HEK293 (cell line): ENCODE measurements around the gene CALHM3.

Experiments
- CTCF ChIA-PET: fragments of 350-600 bp; formaldehyde crosslinking; extraction: SDS; loops from one replicate; lab custom pipeline; 2021; ENCODE audit warnings: antibody characterized with exemption; lab: Yijun Ruan, JAX
- POLR2A ChIA-PET: fragments of 300-600 bp; formaldehyde crosslinking; extraction: SDS; loops from one replicate; lab custom pipeline; 2020; ENCODE audit warnings: antibody characterized with exemption, inconsistent platforms; lab: Yijun Ruan, JAX
- H3K27ac ChIP-seq: fragments of 200-500 bp; sonication (Bioruptor generic); 2 replicates; pipeline ENCODE4 v1.5.1; 2014; ENCODE audit warnings: low read depth, low read length, control low read depth, inconsistent platforms; ENCODE audit errors: extremely low read depth
- H3K36me3 ChIP-seq, 2 experiments: fragments of 200-500 bp in 1 of 2; sonication (Bioruptor generic) in 1 of 2; 1 replicate in 1 of 2; 2 replicates in 1 of 2; pipeline ENCODE4 v1.5.1; 2014 to 2017; ENCODE audit warnings: inconsistent platforms in 2 of 2, low read length in 2 of 2; ENCODE audit not compliant: control insufficient read depth in 2 of 2, insufficient read depth in 1 of 2
- H3K4me1 ChIP-seq: fragments of 200-500 bp; sonication (Bioruptor generic); 2 replicates; pipeline ENCODE4 v1.5.1; 2014; ENCODE audit warnings: mild to moderate bottlenecking, low read length, inconsistent platforms; ENCODE audit not compliant: control insufficient read depth, insufficient read depth
- H3K4me3 ChIP-seq: 2 replicates; pipeline ENCODE4 v1.5.1; 2011; ENCODE audit warnings: low read depth, mild to moderate bottlenecking, control low read depth, low read length, moderate library complexity
- H3K9me3 ChIP-seq: fragments of 200-500 bp; sonication (Bioruptor generic); 2 replicates; pipeline ENCODE4 v1.5.1; 2014; ENCODE audit warnings: low read depth, low read length, inconsistent platforms; ENCODE audit not compliant: control insufficient read depth, insufficient read depth
- GFI1B ChIP-seq: fragments of 450-650 bp; formaldehyde crosslinking; IDR thresholded peaks from 2 replicates; pipeline ENCODE4 v1.5.1; 2016; ENCODE audit warnings: missing biosample characterization, missing genetic modification characterization
- GLI4 ChIP-seq: fragments of 450-650 bp; formaldehyde crosslinking; IDR thresholded peaks from 2 replicates; pipeline ENCODE4 v1.5.1; 2016; ENCODE audit warnings: missing biosample characterization, missing genetic modification characterization
- OSR2 ChIP-seq: fragments of 450-650 bp; formaldehyde crosslinking; IDR thresholded peaks from 2 replicates; pipeline ENCODE4 v1.5.1; 2016; ENCODE audit warnings: missing biosample characterization, missing genetic modification characterization
- PRDM1 ChIP-seq: fragments of 450-650 bp; formaldehyde crosslinking; IDR thresholded peaks from 2 replicates; pipeline ENCODE4; 2016; ENCODE audit warnings: missing biosample characterization, missing genetic modification characterization
- SP2 ChIP-seq: fragments of 450-650 bp; formaldehyde crosslinking; IDR thresholded peaks from 2 replicates; pipeline ENCODE4 v1.5.1; 2016; ENCODE audit warnings: missing biosample characterization, missing genetic modification characterization
- WT1 ChIP-seq: fragments of 450-650 bp; formaldehyde crosslinking; IDR thresholded peaks from 2 replicates; pipeline ENCODE4 v1.5.1; 2016; ENCODE audit warnings: missing biosample characterization, missing genetic modification characterization
- ZBTB20 ChIP-seq: fragments of 450-650 bp; formaldehyde crosslinking; IDR thresholded peaks from 2 replicates; pipeline ENCODE4 v1.5.1; 2016; ENCODE audit warnings: missing biosample characterization, missing genetic modification characterization
- ZFP69B ChIP-seq: fragments of 450-650 bp; formaldehyde crosslinking; IDR thresholded peaks from 2 replicates; pipeline ENCODE4 v1.5.1; 2016; ENCODE audit warnings: missing biosample characterization, missing genetic modification characterization
- ZIC2 ChIP-seq: fragments of 450-650 bp; formaldehyde crosslinking; IDR thresholded peaks from 2 replicates; pipeline ENCODE4 v1.5.1; 2016; ENCODE audit warnings: missing biosample characterization, missing genetic modification characterization
- ZNF112 ChIP-seq: fragments of 450-650 bp; formaldehyde crosslinking; IDR thresholded peaks from 2 replicates; pipeline ENCODE4 v1.5.0; 2017; ENCODE audit warnings: missing biosample characterization, missing genetic modification characterization
- ZNF157 ChIP-seq: fragments of 450-650 bp; formaldehyde crosslinking; IDR thresholded peaks from 2 replicates; pipeline ENCODE4 v1.5.1; 2016; ENCODE audit warnings: missing biosample characterization, missing genetic modification characterization
- ZNF184 ChIP-seq: fragments of 450-650 bp; IDR thresholded peaks from 2 replicates; pipeline ENCODE4 v1.5.1; 2018; ENCODE audit warnings: missing biosample characterization, mild to moderate bottlenecking, missing genetic modification characterization
- ZNF19 ChIP-seq: fragments of 450-650 bp; formaldehyde crosslinking; IDR thresholded peaks from 2 replicates; pipeline ENCODE4; 2016; ENCODE audit warnings: missing biosample characterization, missing genetic modification characterization, low read depth
- ZNF274 ChIP-seq, 2 experiments: fragments of 200-500 bp in 1 of 2; fragments of 450-650 bp in 1 of 2; sonication (Bioruptor generic) in 1 of 2; formaldehyde crosslinking in 1 of 2; IDR thresholded peaks; 2 replicates each; pipeline versions ENCODE4 v1.5.1 to v1.6.1; 2014 to 2016; ENCODE audit warnings: borderline replicate concordance in 1 of 2, inconsistent platforms in 1 of 2, low read length in 1 of 2, missing biosample characterization in 1 of 2, missing genetic modification characterization in 1 of 2
- ZNF311 ChIP-seq: fragments of 450-650 bp; formaldehyde crosslinking; IDR thresholded peaks from 2 replicates; pipeline ENCODE4 v1.5.1; 2017; ENCODE audit warnings: missing biosample characterization, missing genetic modification characterization, borderline replicate concordance
- ZNF341 ChIP-seq: fragments of 450-650 bp; formaldehyde crosslinking; IDR thresholded peaks from 2 replicates; pipeline ENCODE4; 2016; ENCODE audit warnings: low read depth, missing biosample characterization, missing genetic modification characterization
- ZNF544 ChIP-seq: fragments of 450-650 bp; formaldehyde crosslinking; IDR thresholded peaks from 2 replicates; pipeline ENCODE4 v1.5.0; 2017; ENCODE audit warnings: missing biosample characterization, missing genetic modification characterization
- ZNF549 ChIP-seq: fragments of 450-650 bp; IDR thresholded peaks from 2 replicates; pipeline ENCODE4 v1.5.1; 2018; ENCODE audit warnings: missing biosample characterization, missing genetic modification characterization, mild to moderate bottlenecking, inconsistent platforms, moderate library complexity
- ZNF624 ChIP-seq: fragments of 450-650 bp; formaldehyde crosslinking; IDR thresholded peaks from 2 replicates; pipeline ENCODE4 v1.5.1; 2017; ENCODE audit warnings: missing biosample characterization, missing genetic modification characterization
- ZNF707 ChIP-seq: fragments of 450-650 bp; formaldehyde crosslinking; IDR thresholded peaks from 2 replicates; pipeline ENCODE4 v1.5.1; 2016; ENCODE audit warnings: missing biosample characterization, missing genetic modification characterization
- ZNF791 ChIP-seq: fragments of 450-650 bp; formaldehyde crosslinking; IDR thresholded peaks from 2 replicates; pipeline ENCODE4 v1.5.1; 2016; ENCODE audit warnings: missing biosample characterization, missing genetic modification characterization
- TF ChIP-seq, protein P1 (sequence below): fragments of 450-650 bp; formaldehyde crosslinking; IDR thresholded peaks from 2 replicates; pipeline ENCODE4 v1.5.1; 2016; ENCODE audit warnings: missing biosample characterization, missing genetic modification characterization, borderline replicate concordance
- TF ChIP-seq, protein P2 (sequence below): fragments of 450-650 bp; formaldehyde crosslinking; IDR thresholded peaks from 2 replicates; pipeline ENCODE4 v1.5.0; 2017; ENCODE audit warnings: missing biosample characterization, missing genetic modification characterization, borderline replicate concordance
- TF ChIP-seq, protein P3 (sequence below): fragments of 450-650 bp; formaldehyde crosslinking; IDR thresholded peaks from 2 replicates; pipeline ENCODE4 v1.5.1; 2016; ENCODE audit warnings: missing biosample characterization, missing genetic modification characterization

The CALHM3 gene

DNA sequence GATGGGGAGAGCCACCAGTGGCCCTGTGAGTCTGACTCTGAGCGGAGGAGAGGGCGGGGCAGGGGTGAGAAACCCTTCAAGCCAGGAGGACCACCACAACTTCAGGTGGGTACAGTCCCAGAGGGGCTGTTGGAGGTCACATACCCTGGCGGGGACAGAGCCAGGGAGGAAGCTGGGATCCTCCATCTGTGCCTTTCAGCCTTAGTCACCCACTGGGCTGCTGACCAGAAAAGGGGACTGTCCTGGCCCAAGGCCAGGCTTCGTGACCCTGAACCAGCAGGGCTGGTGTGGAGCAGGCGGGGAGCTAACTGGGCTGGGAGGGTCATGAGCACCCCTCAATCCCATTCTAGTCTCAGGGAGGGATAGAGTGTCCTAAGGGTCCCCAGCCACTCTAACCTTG, 1.5 kb upstream of the CALHM3 start (continued):
- TF ChIP-seq, protein P1, sequence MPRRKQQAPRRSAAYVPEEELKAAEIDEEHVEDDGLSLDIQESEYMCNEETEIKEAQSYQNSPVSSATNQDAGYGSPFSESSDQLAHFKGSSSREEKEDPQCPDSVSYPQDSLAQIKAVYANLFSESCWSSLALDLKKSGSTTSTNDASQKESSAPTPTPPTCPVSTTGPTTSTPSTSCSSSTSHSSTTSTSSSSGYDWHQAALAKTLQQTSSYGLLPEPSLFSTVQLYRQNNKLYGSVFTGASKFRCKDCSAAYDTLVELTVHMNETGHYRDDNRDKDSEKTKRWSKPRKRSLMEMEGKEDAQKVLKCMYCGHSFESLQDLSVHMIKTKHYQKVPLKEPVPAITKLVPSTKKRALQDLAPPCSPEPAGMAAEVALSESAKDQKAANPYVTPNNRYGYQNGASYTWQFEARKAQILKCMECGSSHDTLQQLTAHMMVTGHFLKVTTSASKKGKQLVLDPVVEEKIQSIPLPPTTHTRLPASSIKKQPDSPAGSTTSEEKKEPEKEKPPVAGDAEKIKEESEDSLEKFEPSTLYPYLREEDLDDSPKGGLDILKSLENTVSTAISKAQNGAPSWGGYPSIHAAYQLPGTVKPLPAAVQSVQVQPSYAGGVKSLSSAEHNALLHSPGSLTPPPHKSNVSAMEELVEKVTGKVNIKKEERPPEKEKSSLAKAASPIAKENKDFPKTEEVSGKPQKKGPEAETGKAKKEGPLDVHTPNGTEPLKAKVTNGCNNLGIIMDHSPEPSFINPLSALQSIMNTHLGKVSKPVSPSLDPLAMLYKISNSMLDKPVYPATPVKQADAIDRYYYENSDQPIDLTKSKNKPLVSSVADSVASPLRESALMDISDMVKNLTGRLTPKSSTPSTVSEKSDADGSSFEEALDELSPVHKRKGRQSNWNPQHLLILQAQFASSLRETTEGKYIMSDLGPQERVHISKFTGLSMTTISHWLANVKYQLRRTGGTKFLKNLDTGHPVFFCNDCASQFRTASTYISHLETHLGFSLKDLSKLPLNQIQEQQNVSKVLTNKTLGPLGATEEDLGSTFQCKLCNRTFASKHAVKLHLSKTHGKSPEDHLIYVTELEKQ (tag by site-specific recombination), result no peak
- TF ChIP-seq ZNF707 (tag by site-specific recombination) (no peak), ZFP69B (tag by site-specific recombination) (no peak), ZNF112 (tag by site-specific recombination) (no peak), SP2 (tag by site-specific recombination) (no peak), ZNF19 (tag by site-specific recombination) (no peak), ZBTB20 (no peak), GFI1B (tag by site-specific recombination) (no peak), GLI4 (no peak)
- TF ChIP-seq, all 188 proteins: peak for 0

- H3K36me3 ChIP-seq, result no peaks in the 10 kb centered on the region
- CTCF ChIA-PET, result interaction anchor here (0.6 to 4.1 kb wide), 4 partner anchors 7 to 86 kb away, joined by 3 to 26 read pairs (median 3); no protein-coding TSS in a partner anchor
- TF ChIP-seq, protein P2, sequence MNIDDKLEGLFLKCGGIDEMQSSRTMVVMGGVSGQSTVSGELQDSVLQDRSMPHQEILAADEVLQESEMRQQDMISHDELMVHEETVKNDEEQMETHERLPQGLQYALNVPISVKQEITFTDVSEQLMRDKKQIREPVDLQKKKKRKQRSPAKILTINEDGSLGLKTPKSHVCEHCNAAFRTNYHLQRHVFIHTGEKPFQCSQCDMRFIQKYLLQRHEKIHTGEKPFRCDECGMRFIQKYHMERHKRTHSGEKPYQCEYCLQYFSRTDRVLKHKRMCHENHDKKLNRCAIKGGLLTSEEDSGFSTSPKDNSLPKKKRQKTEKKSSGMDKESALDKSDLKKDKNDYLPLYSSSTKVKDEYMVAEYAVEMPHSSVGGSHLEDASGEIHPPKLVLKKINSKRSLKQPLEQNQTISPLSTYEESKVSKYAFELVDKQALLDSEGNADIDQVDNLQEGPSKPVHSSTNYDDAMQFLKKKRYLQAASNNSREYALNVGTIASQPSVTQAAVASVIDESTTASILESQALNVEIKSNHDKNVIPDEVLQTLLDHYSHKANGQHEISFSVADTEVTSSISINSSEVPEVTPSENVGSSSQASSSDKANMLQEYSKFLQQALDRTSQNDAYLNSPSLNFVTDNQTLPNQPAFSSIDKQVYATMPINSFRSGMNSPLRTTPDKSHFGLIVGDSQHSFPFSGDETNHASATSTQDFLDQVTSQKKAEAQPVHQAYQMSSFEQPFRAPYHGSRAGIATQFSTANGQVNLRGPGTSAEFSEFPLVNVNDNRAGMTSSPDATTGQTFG (tag by site-specific recombination), result no peak
Observed at GRCh38 chr10:103478671-103479070, 369 bp downstream of the CALHM3 start.

GRCh38 chr10:103476046-103476768, 2.8 kb downstream of the CALHM3 start:
- ChIA-PET CTCF (interaction anchor here (0.5 to 4.1 kb wide), 14 partner anchors 10 to 640 kb away, joined by 3 to 26 read pairs (median 4); no protein-coding TSS in a partner anchor), POLR2A (interaction anchor here (0.6 kb wide), 1 partner anchor 18 kb away, joined by 3 read pairs; the partner anchor contains the start of gene CALHM1)
- Histone ChIP-seq H3K9me3 (no peaks in the 10 kb centered on the region), H3K36me3 (no peaks in the 10 kb centered on the region), H3K4me1 (no peaks in the 10 kb centered on the region), H3K27ac (no peak overlapping the region), H3K4me3 (no peak overlapping the region)
- TF ChIP-seq ZNF274 (IDR thresholded peaks at IDR 0.05; ENCODE audit: low read length), result no peak
- TF ChIP-seq ZNF274 (tag by site-specific recombination; IDR thresholded peaks at IDR 0.05; ENCODE audit: borderline replicate concordance), result no peak
- no peak for TF ChIP-seq OSR2
- TF ChIP-seq ZIC2, result peak; percentile 45
- TF ChIP-seq PRDM1, result no peak
- TF ChIP-seq ZNF791, result no peak
- no peak for TF ChIP-seq ZNF311 (tag by site-specific recombination)
- TF ChIP-seq WT1 (tag by site-specific recombination), result no peak
- TF ChIP-seq ZNF184 (tag by site-specific recombination), result no peak
- TF ChIP-seq ZNF157 (tag by site-specific recombination), result no peak
- no peak for TF ChIP-seq ZNF624 (tag by site-specific recombination)
- peak; percentile 60 for TF ChIP-seq ZNF341 (tag by site-specific recombination)
- TF ChIP-seq ZNF549 (tag by site-specific recombination), result no peak
- TF ChIP-seq, protein P3, sequence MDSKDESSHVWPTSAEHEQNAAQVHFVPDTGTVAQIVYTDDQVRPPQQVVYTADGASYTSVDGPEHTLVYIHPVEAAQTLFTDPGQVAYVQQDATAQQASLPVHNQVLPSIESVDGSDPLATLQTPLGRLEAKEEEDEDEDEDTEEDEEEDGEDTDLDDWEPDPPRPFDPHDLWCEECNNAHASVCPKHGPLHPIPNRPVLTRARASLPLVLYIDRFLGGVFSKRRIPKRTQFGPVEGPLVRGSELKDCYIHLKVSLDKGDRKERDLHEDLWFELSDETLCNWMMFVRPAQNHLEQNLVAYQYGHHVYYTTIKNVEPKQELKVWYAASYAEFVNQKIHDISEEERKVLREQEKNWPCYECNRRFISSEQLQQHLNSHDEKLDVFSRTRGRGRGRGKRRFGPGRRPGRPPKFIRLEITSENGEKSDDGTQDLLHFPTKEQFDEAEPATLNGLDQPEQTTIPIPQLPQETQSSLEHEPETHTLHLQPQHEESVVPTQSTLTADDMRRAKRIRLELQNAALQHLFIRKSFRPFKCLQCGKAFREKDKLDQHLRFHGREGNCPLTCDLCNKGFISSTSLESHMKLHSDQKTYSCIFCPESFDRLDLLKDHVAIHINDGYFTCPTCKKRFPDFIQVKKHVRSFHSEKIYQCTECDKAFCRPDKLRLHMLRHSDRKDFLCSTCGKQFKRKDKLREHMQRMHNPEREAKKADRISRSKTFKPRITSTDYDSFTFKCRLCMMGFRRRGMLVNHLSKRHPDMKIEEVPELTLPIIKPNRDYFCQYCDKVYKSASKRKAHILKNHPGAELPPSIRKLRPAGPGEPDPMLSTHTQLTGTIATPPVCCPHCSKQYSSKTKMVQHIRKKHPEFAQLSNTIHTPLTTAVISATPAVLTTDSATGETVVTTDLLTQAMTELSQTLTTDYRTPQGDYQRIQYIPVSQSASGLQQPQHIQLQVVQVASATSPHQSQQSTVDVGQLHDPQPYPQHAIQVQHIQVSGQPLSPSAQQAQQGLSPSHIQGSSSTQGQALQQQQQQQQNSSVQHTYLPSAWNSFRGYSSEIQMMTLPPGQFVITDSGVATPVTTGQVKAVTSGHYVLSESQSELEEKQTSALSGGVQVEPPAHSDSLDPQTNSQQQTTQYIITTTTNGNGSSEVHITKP (tag by site-specific recombination), result 0 out of 2 replicates have a peak, but pooled peaks have one; percentile 19
- no peak for TF ChIP-seq ZNF544 (tag by site-specific recombination)

More at GRCh38 chr10:103478671-103479070, 369 bp downstream of the CALHM3 start:
- no peak overlapping the region for H3K4me3 ChIP-seq
- POLR2A ChIA-PET, result no interaction called here
- no peaks in the 10 kb centered on the region for H3K4me1 ChIP-seq
- no peak overlapping the region for H3K27ac ChIP-seq
- no peaks in the 10 kb centered on the region for H3K9me3 ChIP-seq
